Loucy (cell line): ENCODE results near the gene CACNA1B.

ENCODE experiments used
- H2AFZ ChIP-seq: fragments of 200-600 bp; sonication (generic); 2 replicates; pipeline ENCODE4 v1.6.0; 2016; ENCODE audit warnings: antibody characterized with exemption, mild to moderate bottlenecking, low read length, moderate library complexity
- H3F3A ChIP-seq: fragments of 200-600 bp; 2 replicates; pipeline ENCODE4 v1.6.0; 2016; ENCODE audit warnings: antibody characterized with exemption, low read depth, mild to moderate bottlenecking
- H3K27me3 ChIP-seq: fragments of 200-600 bp; sonication (generic); 2 replicates; pipeline ENCODE4 v1.6.1; 2014; ENCODE audit warnings: low read length, mild to moderate bottlenecking; ENCODE audit not compliant: insufficient read depth, poor library complexity, severe bottlenecking
- H3K36me3 ChIP-seq: fragments of 200-600 bp; sonication (generic); 2 replicates; pipeline ENCODE4 v1.6.1; 2016; ENCODE audit warnings: low read length; ENCODE audit not compliant: insufficient read depth
- H3K4me1 ChIP-seq: fragments of 200-600 bp; sonication (generic); 2 replicates; pipeline ENCODE4 v1.5.1; 2014; ENCODE audit warnings: low read length, mild to moderate bottlenecking; ENCODE audit not compliant: insufficient read depth, poor library complexity, severe bottlenecking
- H3K4me2 ChIP-seq: fragments of 200-600 bp; sonication (generic); 2 replicates; pipeline ENCODE4 v1.6.0; 2014; ENCODE audit warnings: antibody characterized with exemption, low read length, low read depth, mild to moderate bottlenecking; ENCODE audit not compliant: poor library complexity, severe bottlenecking
- H3K4me3 ChIP-seq: fragments of 200-600 bp; sonication (generic); 2 replicates; pipeline ENCODE4 v1.5.1; 2014; ENCODE audit warnings: low read length, mild to moderate bottlenecking, mixed read lengths; ENCODE audit not compliant: poor library complexity, severe bottlenecking
- H3K79me2 ChIP-seq: fragments of 200-600 bp; sonication (generic); 2 replicates; pipeline ENCODE4 v1.6.1; 2014; ENCODE audit warnings: low read length; ENCODE audit not compliant: insufficient read depth
- H3K9ac ChIP-seq: fragments of 200-600 bp; sonication (generic); 2 replicates; pipeline ENCODE4 v1.6.0; 2014; ENCODE audit warnings: mild to moderate bottlenecking, low read depth, low read length, moderate library complexity; ENCODE audit not compliant: poor library complexity, severe bottlenecking
- H3K9me2 ChIP-seq: fragments of 200-600 bp; sonication (generic); replicated peaks from 2 replicates; pipeline ENCODE4 v1.6.1; 2016; ENCODE audit warnings: low read depth, low read length, mixed read lengths
- H3K9me3 ChIP-seq: fragments of 200-600 bp; sonication (generic); 2 replicates; pipeline ENCODE4 v1.6.1; 2014; ENCODE audit warnings: mild to moderate bottlenecking, antibody characterized with exemption, low read length, low read depth; ENCODE audit not compliant: insufficient read depth
- H4K20me1 ChIP-seq: fragments of 200-600 bp; sonication (generic); 2 replicates; pipeline ENCODE4 v1.6.0; 2014; ENCODE audit warnings: antibody characterized with exemption, low read length, mild to moderate bottlenecking; ENCODE audit not compliant: insufficient read depth, poor library complexity, severe bottlenecking
- CTCF ChIP-seq: fragments of 200-600 bp; sonication (generic); conservative IDR thresholded peaks from 2 replicates; pipeline ENCODE4 v1.5.1; 2014; ENCODE audit warnings: mild to moderate bottlenecking, antibody characterized with exemption, low read length
- EZH2phosphoT487 ChIP-seq: fragments of 200-600 bp; IDR thresholded peaks from 2 replicates; pipeline ENCODE4 v1.6.1; 2018; ENCODE audit warnings: antibody characterized with exemption, mild to moderate bottlenecking, moderate library complexity, borderline replicate concordance

CACNA1B gene

DNA sequence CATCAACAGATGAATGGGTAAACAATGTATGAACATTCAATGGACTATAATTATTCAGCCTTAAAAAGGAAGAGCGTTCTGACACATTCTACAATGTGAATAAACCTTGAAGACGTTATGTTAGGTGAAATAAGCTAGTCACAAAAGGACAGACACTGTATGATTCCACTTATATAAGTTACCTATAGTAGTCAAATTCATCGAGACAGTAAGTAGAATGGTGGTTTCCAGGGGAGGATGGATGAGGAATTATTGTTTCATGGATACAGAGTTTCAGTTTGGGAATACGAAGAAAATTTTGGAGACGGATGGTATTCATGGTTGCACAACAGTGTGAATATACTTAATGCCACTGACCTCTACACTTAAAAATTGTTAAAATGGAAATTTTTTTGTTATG lies 216.4 kb downstream of the CACNA1B start:
- TF ChIP-seq CTCF (no peak), EZH2phosphoT487 (no peak)
- no peaks in the 10 kb centered on the region for H3K79me2 ChIP-seq
- H3K9me2 ChIP-seq = no peaks in the 10 kb centered on the region
- H3K4me1 ChIP-seq = no peaks in the 10 kb centered on the region
- no peaks in the 10 kb centered on the region for H3K36me3 ChIP-seq
- no peak overlapping the region for H3K4me2 ChIP-seq
- no peak overlapping the region for H3K4me3 ChIP-seq
- H3F3A ChIP-seq = no peaks in the 10 kb centered on the region
- no peaks in the 10 kb centered on the region for H4K20me1 ChIP-seq
- no peak overlapping the region for H2AFZ ChIP-seq
- peaks cover 18% of the 10 kb centered on the region; the same call in 1 of the 2 replicates for H3K9me3 ChIP-seq
- H3K9ac ChIP-seq = no peak overlapping the region
- H3K27me3 ChIP-seq = no peaks in the 10 kb centered on the region

DNA sequence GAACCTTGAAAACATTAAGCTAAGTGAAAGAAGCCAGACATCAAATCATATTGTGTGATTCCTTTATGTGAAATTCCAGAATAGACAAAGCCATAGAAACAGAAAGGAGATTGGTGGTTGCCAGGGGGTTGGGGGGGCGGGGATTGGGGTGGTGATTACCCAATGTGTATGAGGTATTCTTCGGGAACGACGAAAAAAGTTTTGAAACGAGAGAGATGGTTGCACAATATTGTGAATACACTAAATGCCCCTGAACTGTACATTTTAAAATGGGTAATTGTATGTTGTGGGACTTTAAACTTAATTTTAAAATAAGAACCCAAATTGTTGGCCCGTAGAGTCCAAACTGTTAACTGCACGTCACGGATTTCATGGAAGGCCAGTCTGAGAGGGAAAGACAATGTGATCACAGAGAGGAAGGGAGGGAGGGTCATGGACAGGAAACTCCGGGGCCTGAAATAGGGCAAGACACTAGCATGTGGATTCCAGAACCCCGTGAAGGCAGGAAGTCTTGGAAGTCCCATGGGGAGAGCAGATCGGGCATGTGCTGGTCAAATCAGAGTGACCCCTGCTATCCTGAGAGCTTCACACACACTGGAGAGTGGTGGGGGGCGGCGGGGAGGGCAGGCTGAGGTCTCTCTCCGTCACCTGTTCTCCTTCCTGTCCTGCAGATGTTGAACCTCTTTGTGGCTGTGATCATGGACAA lies 218.4 kb downstream of the CACNA1B start:
- Histone ChIP-seq H3K4me3 (no peak overlapping the region), H2AFZ (no peak overlapping the region), H3K9me3 (peaks cover 15% of the 10 kb centered on the region; the same call in 1 of the 2 replicates), H3K9me2 (no peaks in the 10 kb centered on the region), H3K9ac (no peak overlapping the region), H3K4me1 (no peaks in the 10 kb centered on the region), H3K4me2 (no peak overlapping the region), H3K27me3 (no peaks in the 10 kb centered on the region), H4K20me1 (no peaks in the 10 kb centered on the region), H3F3A (no peaks in the 10 kb centered on the region), H3K36me3 (no peaks in the 10 kb centered on the region), H3K79me2 (no peaks in the 10 kb centered on the region)
- TF ChIP-seq EZH2phosphoT487 (no peak), CTCF (no peak)

DNA sequence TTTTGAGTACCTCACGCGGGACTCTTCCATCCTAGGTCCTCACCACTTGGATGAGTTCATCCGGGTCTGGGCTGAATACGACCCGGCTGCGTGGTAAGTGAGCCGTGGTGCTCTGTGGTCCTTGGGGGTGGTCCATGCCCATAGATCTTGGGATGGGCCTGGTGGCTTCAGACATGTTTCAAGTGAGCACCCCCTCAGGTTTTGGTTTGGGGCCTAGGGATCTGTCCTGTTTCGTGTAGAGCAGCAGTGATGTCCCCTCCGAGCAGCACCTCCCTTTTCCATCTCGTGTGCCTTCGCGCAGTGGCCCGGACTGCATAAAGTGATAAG lies 218.9 kb downstream of the CACNA1B start:
- Histone ChIP-seq H3K4me2 (no peak overlapping the region), H3K79me2 (no peaks in the 10 kb centered on the region)

More for the DNA sequence above, 218.9 kb downstream of the CACNA1B start:
- no peaks in the 10 kb centered on the region for H3K9me2 ChIP-seq
- H3K4me1 ChIP-seq = no peaks in the 10 kb centered on the region
- no peaks in the 10 kb centered on the region for H3K27me3 ChIP-seq
- no peaks in the 10 kb centered on the region for H4K20me1 ChIP-seq
- TF ChIP-seq EZH2phosphoT487 = no peak
- TF ChIP-seq CTCF = no peak
- H3K36me3 ChIP-seq = no peaks in the 10 kb centered on the region
- H3K9ac ChIP-seq = no peak overlapping the region
- H3F3A ChIP-seq = no peaks in the 10 kb centered on the region
- peaks cover 15% of the 10 kb centered on the region; the same call in 1 of the 2 replicates for H3K9me3 ChIP-seq
- H3K4me3 ChIP-seq = no peak overlapping the region
- no peak overlapping the region for H2AFZ ChIP-seq
